Adrenal gland (tissue), 5 donors: ENCODE measurements around the gene ELAVL2.

Source experiments
- POLR2A ChIP-seq, 2 donors: fragments of 450-650 bp; IDR thresholded peaks; one replicate each; pipeline ENCODE4 v1.6.1; 2017; ENCODE audit warnings: antibody characterized with exemption in 2 of 2, mild to moderate bottlenecking in 2 of 2, moderate library complexity in 1 of 2
- TF ChIP-seq, protein P1 (sequence below), 6 experiments: fragments of 450-650 bp in 4 of 6; fragments of 200-600 bp in 2 of 6; sonication (generic) in 1 of 6; IDR thresholded peaks; 1 replicate in 5 of 6; 2 replicates in 1 of 6; pipeline versions ENCODE4 v1.5.1 to v1.8.0; 2016 to 2021; ENCODE audit warnings: antibody characterized with exemption in 6 of 6, mild to moderate bottlenecking in 2 of 6, moderate library complexity in 1 of 6
- donor health status: DM: no; HTN: no; CAD: no.

- TF ChIP-seq, protein P1, sequence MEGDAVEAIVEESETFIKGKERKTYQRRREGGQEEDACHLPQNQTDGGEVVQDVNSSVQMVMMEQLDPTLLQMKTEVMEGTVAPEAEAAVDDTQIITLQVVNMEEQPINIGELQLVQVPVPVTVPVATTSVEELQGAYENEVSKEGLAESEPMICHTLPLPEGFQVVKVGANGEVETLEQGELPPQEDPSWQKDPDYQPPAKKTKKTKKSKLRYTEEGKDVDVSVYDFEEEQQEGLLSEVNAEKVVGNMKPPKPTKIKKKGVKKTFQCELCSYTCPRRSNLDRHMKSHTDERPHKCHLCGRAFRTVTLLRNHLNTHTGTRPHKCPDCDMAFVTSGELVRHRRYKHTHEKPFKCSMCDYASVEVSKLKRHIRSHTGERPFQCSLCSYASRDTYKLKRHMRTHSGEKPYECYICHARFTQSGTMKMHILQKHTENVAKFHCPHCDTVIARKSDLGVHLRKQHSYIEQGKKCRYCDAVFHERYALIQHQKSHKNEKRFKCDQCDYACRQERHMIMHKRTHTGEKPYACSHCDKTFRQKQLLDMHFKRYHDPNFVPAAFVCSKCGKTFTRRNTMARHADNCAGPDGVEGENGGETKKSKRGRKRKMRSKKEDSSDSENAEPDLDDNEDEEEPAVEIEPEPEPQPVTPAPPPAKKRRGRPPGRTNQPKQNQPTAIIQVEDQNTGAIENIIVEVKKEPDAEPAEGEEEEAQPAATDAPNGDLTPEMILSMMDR (IDR thresholded peaks at IDR 0.05): no peak
- TF ChIP-seq POLR2A (IDR thresholded peaks at IDR 0.05): no peak
These were observed 14.4 kb downstream of the ELAVL2 start for GRCh38 chr9:23811633-23812032.
